IMR-90 (cell line): Measurements from ENCODE around the gene DLEU7. TPM values are rescaled to one million over a fixed set of nuclear protein-coding genes. Genes with fewer than 3 reads are reported as not detected.

Experiments
- ATAC-seq: fragments of 200-7000 bp; cut with Tn5 transposase; 2 replicates; pipeline ENCODE4 v1.9.1; 2020; ENCODE audit warnings: low read depth, mild to moderate bottlenecking, moderate library complexity
- BruUV-seq: library from RNA; stranded (reverse); fragments of 400-500 nt; replicated peaks from 2 replicates; lab custom pipeline; 2021; lab: Mats Ljungman, UMichigan
- CTCF ChIA-PET: fragments of 300-600 bp; formaldehyde crosslinking; extraction: SDS; loops from one replicate; lab custom pipeline; 2021; ENCODE audit warnings: antibody characterized with exemption; lab: Yijun Ruan, JAX
- POLR2A ChIA-PET: fragments of 300-600 bp; sonication (Branson Sonifier 250); formaldehyde crosslinking; loops from one replicate; lab custom pipeline; 2022; ENCODE audit warnings: antibody characterized with exemption; ENCODE audit not compliant: unreplicated experiment; lab: Charles Lee
- DNase-seq: peaks from one replicate; pipeline ENCODE4 v3.0.0; 2013
- H2AFZ ChIP-seq: replicated peaks from 2 replicates; pipeline ENCODE3; 2013; ENCODE audit warnings: low read length, mild to moderate bottlenecking; ENCODE audit not compliant: poor library complexity
- H2AK5ac ChIP-seq: 2 replicates; pipeline ENCODE4 v1.6.1; 2013; ENCODE audit warnings: low read depth, low read length, inconsistent platforms
- H2AK9ac ChIP-seq: replicated peaks from 2 replicates; pipeline ENCODE3; 2013; ENCODE audit warnings: mild to moderate bottlenecking, low read depth, low read length, moderate library complexity; ENCODE audit not compliant: poor library complexity
- H2BK120ac ChIP-seq: 2 replicates; pipeline ENCODE4 v1.6.1; 2013; ENCODE audit warnings: low read depth, low read length, inconsistent platforms
- H2BK15ac ChIP-seq: 3 replicates; pipeline ENCODE4 v1.6.1; 2013; ENCODE audit warnings: low read depth, low read length, inconsistent platforms
- H2BK20ac ChIP-seq: 2 replicates; pipeline ENCODE4 v1.6.1; 2013; ENCODE audit warnings: low read depth, mild to moderate bottlenecking, inconsistent platforms, low read length, moderate library complexity
- H2BK5ac ChIP-seq: 2 replicates; pipeline ENCODE4 v1.6.1; 2013; ENCODE audit warnings: mild to moderate bottlenecking, low read depth, low read length, inconsistent platforms; ENCODE audit not compliant: poor library complexity, severe bottlenecking
- H3K14ac ChIP-seq: replicated peaks from 2 replicates; pipeline ENCODE4 v1.6.1; 2013; ENCODE audit warnings: low read depth, low read length, inconsistent platforms
- H3K18ac ChIP-seq: 2 replicates; pipeline ENCODE4 v1.6.1; 2013; ENCODE audit warnings: low read depth, low read length, control low read depth
- H3K23ac ChIP-seq: 2 replicates; pipeline ENCODE4 v1.6.1; 2013; ENCODE audit warnings: low read depth, low read length, inconsistent platforms
- H3K27ac ChIP-seq: 2 replicates; pipeline ENCODE4 v1.5.1; 2013; ENCODE audit warnings: mild to moderate bottlenecking, control low read depth, low read length; ENCODE audit not compliant: insufficient read depth
- H3K27me3 ChIP-seq: 2 replicates; pipeline ENCODE4 v1.6.1; 2013; ENCODE audit warnings: low read length; ENCODE audit not compliant: control insufficient read depth, insufficient read depth
- H3K36me3 ChIP-seq: 2 replicates; pipeline ENCODE4 v1.6.1; 2013; ENCODE audit warnings: low read length, mixed read lengths; ENCODE audit not compliant: control insufficient read depth, insufficient read depth
- H3K4ac ChIP-seq: 2 replicates; pipeline ENCODE4 v1.6.1; 2013; ENCODE audit warnings: low read depth, low read length, inconsistent platforms
- H3K4me1 ChIP-seq: 2 replicates; pipeline ENCODE4 v1.6.1; 2013; ENCODE audit warnings: low read length, mixed read lengths; ENCODE audit not compliant: control insufficient read depth, insufficient read depth
- H3K4me2 ChIP-seq: 2 replicates; pipeline ENCODE4 v1.6.1; 2013; ENCODE audit warnings: low read depth, mild to moderate bottlenecking, control low read depth, low read length, moderate library complexity
- H3K4me3 ChIP-seq: 2 replicates; pipeline ENCODE4 v1.5.1; 2013; ENCODE audit warnings: low read depth, mild to moderate bottlenecking, control low read depth, low read length, moderate library complexity; ENCODE audit not compliant: insufficient read depth
- H3K56ac ChIP-seq: 2 replicates; pipeline ENCODE4 v1.6.1; 2013; ENCODE audit warnings: low read length, inconsistent platforms; ENCODE audit not compliant: insufficient read depth; ENCODE audit errors: extremely low read depth
- H3K79me1 ChIP-seq, 2 experiments: 2 replicates each; pipeline ENCODE4 v1.6.1; 2013; ENCODE audit warnings: low read length in 2 of 2, inconsistent platforms in 1 of 2, low read depth in 1 of 2
- H3K9ac ChIP-seq: 2 replicates; pipeline ENCODE4 v1.6.1; 2013; ENCODE audit warnings: low read depth, low read length, control low read depth
- H3K9me1 ChIP-seq: 2 replicates; pipeline ENCODE4 v1.6.1; 2013; ENCODE audit warnings: low read length, inconsistent platforms; ENCODE audit not compliant: insufficient read depth
- H3K9me3 ChIP-seq: 2 replicates; pipeline ENCODE4 v1.6.1; 2013; ENCODE audit warnings: low read length; ENCODE audit not compliant: control insufficient read depth, insufficient read depth
- H4K20me1 ChIP-seq: 2 replicates; pipeline ENCODE4 v1.6.1; 2013; ENCODE audit warnings: low read length, inconsistent platforms; ENCODE audit not compliant: insufficient read depth
- H4K5ac ChIP-seq: 2 replicates; pipeline ENCODE4 v1.6.1; 2013; ENCODE audit warnings: mild to moderate bottlenecking, low read depth, low read length, control low read depth
- H4K8ac ChIP-seq, 2 experiments: 2 replicates each; pipeline ENCODE4 v1.6.1; 2013; ENCODE audit warnings: low read depth in 2 of 2, low read length in 2 of 2, control low read depth in 1 of 2, inconsistent platforms in 1 of 2
- H4K91ac ChIP-seq: 2 replicates; pipeline ENCODE4 v1.6.1; 2013; ENCODE audit warnings: low read depth, low read length, inconsistent platforms; ENCODE audit not compliant: insufficient read depth
- CHD1 ChIP-seq: IDR thresholded peaks from 2 replicates; pipeline ENCODE4 v1.6.1; 2012; ENCODE audit warnings: low read depth, low read length, improper control_type of control experiment
- FOS ChIP-seq: fragments of 150-350 bp; IDR thresholded peaks from 2 replicates; pipeline ENCODE4 v1.6.1; 2016; ENCODE audit warnings: low read depth, low read length
- MXI1 ChIP-seq: IDR thresholded peaks from 2 replicates; pipeline ENCODE4 v1.6.1; 2012; ENCODE audit warnings: low read depth, mild to moderate bottlenecking, low read length, moderate library complexity, borderline replicate concordance
- NFE2L2 ChIP-seq: fragments of 150-350 bp; IDR thresholded peaks from 2 replicates; pipeline ENCODE4 v1.6.1; 2016; ENCODE audit warnings: low read depth, mild to moderate bottlenecking, low read length
- POLR2A ChIP-seq: IDR thresholded peaks from 2 replicates; pipeline ENCODE4 v1.6.1; 2012; ENCODE audit warnings: mild to moderate bottlenecking, low read depth, low read length
- RAD21 ChIP-seq: IDR thresholded peaks from 2 replicates; pipeline ENCODE4 v1.6.1; 2012; ENCODE audit warnings: low read length, improper control_type of control experiment
- RCOR1 ChIP-seq: IDR thresholded peaks from 2 replicates; pipeline ENCODE4 v1.6.1; 2012; ENCODE audit warnings: mild to moderate bottlenecking, low read length, improper control_type of control experiment; ENCODE audit not compliant: insufficient replicate concordance
- RFX5 ChIP-seq: IDR thresholded peaks from 2 replicates; pipeline ENCODE4 v1.8.0; 2012; ENCODE audit warnings: low read depth, mild to moderate bottlenecking, low read length, moderate library complexity
- WGBS, 2 experiments: methylation state at CpG; one replicate each; pipeline versions ENCODE4 v1.1.5 to v1.1.7; 2013; ENCODE audit warnings: missing lambda C conversion rate in 2 of 2; ENCODE audit not compliant: insufficient read length in 1 of 2; ENCODE audit errors: extremely low coverage in 2 of 2; 5-methylcytosine and 5-hydroxymethylcytosine counted together
- dilution Hi-C: fragments of 300-500 bp; cut with HindIII; formaldehyde crosslinking; loops from one replicate; pipeline ENCODE4 v1.14.3; 2018; ENCODE audit warnings: low sequenced_read_pairs; ENCODE audit not compliant: unreplicated experiment
- in situ Hi-C: fragments of 300-500 bp; cut with MboI; formaldehyde crosslinking; loops from 3 replicates; pipeline ENCODE4 v1.14.3; 2019; ENCODE audit warnings: low sequenced_read_pairs, inconsistent platforms, mixed read lengths
- intact Hi-C: fragments of 100-400 bp; cut with micrococcal nuclease; formaldehyde crosslinking; loops from 2 replicates; pipeline ENCODE4 v1.10.0; 2022
- polyA plus RNA-seq, 3 experiments: library from polyadenylated mRNA; depleted of rRNA; stranded (reverse); fragments of >200 nt; gene quantifications; 2 replicates each; pipeline ENCODE4 v1.2.3, GENCODE V29; 2012; ENCODE audit warnings: low replicate concordance in 1 of 3
- total RNA-seq: library from RNA; depleted of rRNA; stranded (reverse); fragments of >200 nt; gene quantifications from 2 replicates; pipeline ENCODE4 v1.2.3, GENCODE V29; 2012
- TF ChIP-seq, protein P1 (sequence below): fragments of 150-350 bp; IDR thresholded peaks from 2 replicates; pipeline ENCODE4 v1.6.1; 2017; ENCODE audit warnings: mild to moderate bottlenecking, antibody characterized with exemption, low read length, low read depth
- TF ChIP-seq, protein P2 (sequence below): fragments of 150-350 bp; IDR thresholded peaks from 2 replicates; pipeline ENCODE4 v1.6.1; 2016; ENCODE audit warnings: low read depth, mild to moderate bottlenecking, low read length, moderate library complexity, borderline replicate concordance
- TF ChIP-seq, protein P3 (sequence below): conservative IDR thresholded peaks from 2 replicates; pipeline ENCODE4 v1.5.1; 2012; ENCODE audit warnings: mild to moderate bottlenecking, low read depth, low read length, improper control_type of control experiment

The DLEU7 gene
- total and polyA plus RNA-seq, 2 of the 4 experiments (the other 2 are of a cell fraction) = not detected

DNA sequence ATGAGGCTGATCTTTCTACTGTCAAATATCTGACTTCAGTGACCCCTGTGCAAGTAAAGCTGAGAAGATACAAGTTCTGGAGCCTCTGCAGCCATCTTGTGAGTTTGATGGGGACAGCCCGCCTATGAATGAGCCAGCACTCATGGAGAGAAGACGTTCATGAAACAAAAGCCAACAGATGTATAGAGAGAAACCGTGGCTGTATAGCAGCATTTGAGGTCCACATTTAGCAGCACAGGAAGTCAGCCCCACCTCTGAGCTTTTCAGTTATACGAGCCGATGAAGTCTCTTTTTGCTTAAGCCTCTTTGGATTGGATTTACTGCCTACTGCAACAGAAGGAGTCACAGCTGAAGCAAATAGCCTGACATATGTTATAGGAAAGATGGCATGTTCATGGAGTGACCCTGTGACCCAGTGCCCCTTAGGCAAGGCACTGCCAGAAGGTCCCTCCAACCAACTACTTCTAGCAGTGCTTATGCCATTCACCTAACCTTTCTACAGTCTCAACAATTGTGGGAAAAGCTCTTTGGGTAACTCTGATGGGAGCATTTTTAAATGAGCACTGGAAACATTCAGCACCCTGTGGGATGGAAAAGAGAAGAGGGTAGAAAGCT lies 3.5 kb upstream of the DLEU7 start:
- no peak for ATAC-seq

More for the DNA sequence above, 3.5 kb upstream of the DLEU7 start:
- Histone ChIP-seq H3K4me1 (no peaks in the 10 kb centered on the region), H3K18ac (no peak overlapping the region), H2BK15ac (no peak overlapping the region), H2BK5ac (no peak overlapping the region), H3K79me1 (no peaks in the 10 kb centered on the region), H2AFZ (no peak overlapping the region), H3K9me1 (no peaks in the 10 kb centered on the region), H3K56ac (no peak overlapping the region), H2AK9ac (no peak overlapping the region), H4K91ac (no peak overlapping the region), H3K4me2 (no peak overlapping the region), H3K36me3 (no peaks in the 10 kb centered on the region), H4K20me1 (no peaks in the 10 kb centered on the region), H3K14ac (no peak overlapping the region), H2BK20ac (no peak overlapping the region), H2BK120ac (no peak overlapping the region), H4K8ac (no peak overlapping the region), H3K27ac (no peak overlapping the region), H3K4ac (no peak overlapping the region), H3K27me3 (peaks cover 30% of the 10 kb centered on the region), H3K23ac (no peak overlapping the region), H2AK5ac (no peak overlapping the region), H4K5ac (no peak overlapping the region), H3K9me3 (no peaks in the 10 kb centered on the region), H3K9ac (no peak overlapping the region), H3K4me3 (no peak overlapping the region)
- intact Hi-C loops = no loop called here
- CTCF ChIA-PET = no interaction called here
- no peak for TF ChIP-seq RFX5
- TF ChIP-seq, protein P1, sequence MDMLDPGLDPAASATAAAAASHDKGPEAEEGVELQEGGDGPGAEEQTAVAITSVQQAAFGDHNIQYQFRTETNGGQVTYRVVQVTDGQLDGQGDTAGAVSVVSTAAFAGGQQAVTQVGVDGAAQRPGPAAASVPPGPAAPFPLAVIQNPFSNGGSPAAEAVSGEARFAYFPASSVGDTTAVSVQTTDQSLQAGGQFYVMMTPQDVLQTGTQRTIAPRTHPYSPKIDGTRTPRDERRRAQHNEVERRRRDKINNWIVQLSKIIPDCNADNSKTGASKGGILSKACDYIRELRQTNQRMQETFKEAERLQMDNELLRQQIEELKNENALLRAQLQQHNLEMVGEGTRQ = no peak
- TF ChIP-seq NFE2L2 = no peak
- TF ChIP-seq, protein P2, sequence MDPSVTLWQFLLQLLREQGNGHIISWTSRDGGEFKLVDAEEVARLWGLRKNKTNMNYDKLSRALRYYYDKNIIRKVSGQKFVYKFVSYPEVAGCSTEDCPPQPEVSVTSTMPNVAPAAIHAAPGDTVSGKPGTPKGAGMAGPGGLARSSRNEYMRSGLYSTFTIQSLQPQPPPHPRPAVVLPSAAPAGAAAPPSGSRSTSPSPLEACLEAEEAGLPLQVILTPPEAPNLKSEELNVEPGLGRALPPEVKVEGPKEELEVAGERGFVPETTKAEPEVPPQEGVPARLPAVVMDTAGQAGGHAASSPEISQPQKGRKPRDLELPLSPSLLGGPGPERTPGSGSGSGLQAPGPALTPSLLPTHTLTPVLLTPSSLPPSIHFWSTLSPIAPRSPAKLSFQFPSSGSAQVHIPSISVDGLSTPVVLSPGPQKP = no peak
- no peak for TF ChIP-seq RAD21
- TF ChIP-seq FOS = no peak
- TF ChIP-seq MXI1 = no peak
- no peak for TF ChIP-seq RCOR1
- TF ChIP-seq CHD1 = no peak
- no peak for TF ChIP-seq POLR2A
- TF ChIP-seq, protein P3, sequence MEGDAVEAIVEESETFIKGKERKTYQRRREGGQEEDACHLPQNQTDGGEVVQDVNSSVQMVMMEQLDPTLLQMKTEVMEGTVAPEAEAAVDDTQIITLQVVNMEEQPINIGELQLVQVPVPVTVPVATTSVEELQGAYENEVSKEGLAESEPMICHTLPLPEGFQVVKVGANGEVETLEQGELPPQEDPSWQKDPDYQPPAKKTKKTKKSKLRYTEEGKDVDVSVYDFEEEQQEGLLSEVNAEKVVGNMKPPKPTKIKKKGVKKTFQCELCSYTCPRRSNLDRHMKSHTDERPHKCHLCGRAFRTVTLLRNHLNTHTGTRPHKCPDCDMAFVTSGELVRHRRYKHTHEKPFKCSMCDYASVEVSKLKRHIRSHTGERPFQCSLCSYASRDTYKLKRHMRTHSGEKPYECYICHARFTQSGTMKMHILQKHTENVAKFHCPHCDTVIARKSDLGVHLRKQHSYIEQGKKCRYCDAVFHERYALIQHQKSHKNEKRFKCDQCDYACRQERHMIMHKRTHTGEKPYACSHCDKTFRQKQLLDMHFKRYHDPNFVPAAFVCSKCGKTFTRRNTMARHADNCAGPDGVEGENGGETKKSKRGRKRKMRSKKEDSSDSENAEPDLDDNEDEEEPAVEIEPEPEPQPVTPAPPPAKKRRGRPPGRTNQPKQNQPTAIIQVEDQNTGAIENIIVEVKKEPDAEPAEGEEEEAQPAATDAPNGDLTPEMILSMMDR = no peak
- WGBS, 2 experiments = 60% methylated on average over 1 of the region's 5 CpGs; no CpG with 5 or more reads in 1 of the 2 experiments
- dilution Hi-C loops = no loop called here
- BruUV-seq = no TSS peak
- in situ Hi-C loops = no loop called here
- POLR2A ChIA-PET = no interaction called here
- DNase-seq = no peak
